Uterus (tissue), 4 donors: ENCODE measurements around the gene PSMB8. TPM values are rescaled to one million over a fixed set of nuclear protein-coding genes. Genes with fewer than 3 reads are reported as not detected.
A peak's percentile ranks its signal among the peaks of the same experiment; 100 is the strongest.
"Not testable (repeated sequence)": the region's sequence is repeated elsewhere in the genome, so short reads cannot be mapped to it uniquely, and the experiment has no call there.

Experiments
- DNase-seq, 2 donors: peaks; one replicate each; pipeline ENCODE4 v3.0.0-alpha.2; 2019 to 2020
- H3K27ac ChIP-seq, 2 donors: fragments of 200-600 bp; sonication (generic); 1 replicate in 1 of 2; 2 replicates in 1 of 2; pipeline ENCODE4 v1.5.1; 2016 to 2018
- H3K27me3 ChIP-seq, 2 donors: fragments of 200-600 bp; sonication (generic); one replicate each; pipeline ENCODE4 v1.5.1; 2018 to 2019; ENCODE audit warnings: control low read depth in 1 of 2
- H3K36me3 ChIP-seq, 2 donors: fragments of 200-600 bp; sonication (generic); one replicate each; pipeline ENCODE4 v1.5.1; 2019; ENCODE audit warnings: control low read depth in 1 of 2
- H3K4me1 ChIP-seq, 2 donors: fragments of 200-600 bp; sonication (generic); one replicate each; pipeline ENCODE4 v1.5.1; 2018 to 2019; ENCODE audit warnings: control low read depth in 1 of 2
- H3K4me3 ChIP-seq, 2 donors: fragments of 200-600 bp; sonication (generic); 1 replicate in 1 of 2; 2 replicates in 1 of 2; pipeline ENCODE4 v1.5.1; 2018 to 2019; ENCODE audit warnings: mild to moderate bottlenecking in 1 of 2
- H3K9me3 ChIP-seq, 2 donors: fragments of 200-600 bp; sonication (generic); one replicate each; pipeline ENCODE4 v1.5.1; 2019; ENCODE audit warnings: control low read depth in 1 of 2
- CTCF ChIP-seq, 4 experiments: fragments of 200-600 bp in 2 of 4; fragments of 450-650 bp in 2 of 4; sonication (generic) in 2 of 4; IDR thresholded peaks; one replicate each; pipeline ENCODE4 v1.5.1; 2016 to 2019; ENCODE audit warnings: antibody characterized with exemption in 4 of 4, mild to moderate bottlenecking in 2 of 4, moderate library complexity in 1 of 4
- POLR2A ChIP-seq, 2 donors: fragments of 450-650 bp; IDR thresholded peaks; one replicate each; pipeline ENCODE4 v1.6.1; 2016; ENCODE audit warnings: antibody characterized with exemption in 2 of 2, mild to moderate bottlenecking in 1 of 2, moderate library complexity in 1 of 2
- intact Hi-C: fragments of 100-400 bp; cut with DNase I; formaldehyde crosslinking; loops from one replicate; pipeline ENCODE4 v1.15.1; 2023; ENCODE audit warnings: low total_unique reads
- total RNA-seq, 4 donors: library from RNA; depleted of rRNA in 3 of 4; stranded (reverse); fragments of >200 nt in 3 of 4; gene quantifications; one replicate each; pipeline versions ENCODE4 v1.1.0 to v1.2.4, GENCODE V29; 2014 to 2023
- donor health status: DM: yes; HTN: yes; CAD: no.

Gene PSMB8
- total RNA-seq, 4 donors from 2014 or later, result 23.5 to 60.1 (median 27.2) TPM

GRCh38 chr6:32807020-32807580 is 36.7 kb downstream of the PSMB8 start:
- H3K36me3 ChIP-seq, result no peaks in the 10 kb centered on the region
- intact Hi-C loops, result no loop called here
- H3K27me3 ChIP-seq, result no peaks in the 10 kb centered on the region
- H3K4me3 ChIP-seq, result no peak overlapping the region
- no peak for DNase-seq
- no peak for TF ChIP-seq CTCF (IDR thresholded peaks at IDR 0.05)
- TF ChIP-seq POLR2A (IDR thresholded peaks at IDR 0.05), result no peak
- no peak overlapping the region for H3K27ac ChIP-seq
- H3K4me1 ChIP-seq, result no peaks in the 10 kb centered on the region
- H3K9me3 ChIP-seq, result no peaks in the 10 kb centered on the region

- H3K27ac ChIP-seq, H3K27me3 ChIP-seq, H3K36me3 ChIP-seq, H3K4me3 ChIP-seq, H3K9me3 ChIP-seq, H3K4me1 ChIP-seq, DNase-seq, intact Hi-C loops: not testable (repeated sequence)
Measured at GRCh38 chr6:32805404-32805803, 38.4 kb downstream of the PSMB8 start.

- H3K27me3 ChIP-seq, result no peaks in the 10 kb centered on the region
- H3K4me1 ChIP-seq, result no peaks in the 10 kb centered on the region
- no peaks in the 10 kb centered on the region for H3K9me3 ChIP-seq
- no peak for TF ChIP-seq POLR2A (IDR thresholded peaks at IDR 0.05)
- TF ChIP-seq CTCF (IDR thresholded peaks at IDR 0.05), result no peak
- intact Hi-C loops, result no loop called here
- DNase-seq, result no peak
- H3K36me3 ChIP-seq, result no peaks in the 10 kb centered on the region
- no peak overlapping the region for H3K27ac ChIP-seq
- H3K4me3 ChIP-seq, result no peak overlapping the region
Measured at GRCh38 chr6:32803416-32803815, 40.4 kb downstream of the PSMB8 start.

GRCh38 chr6:32799740-32800139 is 44.1 kb downstream of the PSMB8 start:
- H3K36me3 ChIP-seq, result no peaks in the 10 kb centered on the region
- intact Hi-C loops, result loop anchor here (10.0 kb wide), 1 partner anchor 385 kb away; no protein-coding TSS in a partner anchor
- DNase-seq, result no peak
- H3K4me1 ChIP-seq, result no peaks in the 10 kb centered on the region
- no peak for TF ChIP-seq POLR2A (IDR thresholded peaks at IDR 0.05)
- no peak overlapping the region for H3K27ac ChIP-seq
- no peak overlapping the region for H3K4me3 ChIP-seq
- H3K9me3 ChIP-seq, result no peaks in the 10 kb centered on the region
- no peaks in the 10 kb centered on the region for H3K27me3 ChIP-seq

GRCh38 chr6:32799168-32799567 is 44.7 kb downstream of the PSMB8 start:
- intact Hi-C loops, result loop anchor here (10.0 kb wide), 1 partner anchor 384 kb away; no protein-coding TSS in a partner anchor
- H3K4me1 ChIP-seq, result no peaks in the 10 kb centered on the region
- H3K27ac ChIP-seq, result no peak overlapping the region
- H3K36me3 ChIP-seq, result no peaks in the 10 kb centered on the region
- no peak for TF ChIP-seq CTCF (IDR thresholded peaks at IDR 0.05)
- TF ChIP-seq POLR2A (IDR thresholded peaks at IDR 0.05), result no peak
- no peak overlapping the region for H3K4me3 ChIP-seq
- no peak for DNase-seq
- H3K9me3 ChIP-seq, result no peaks in the 10 kb centered on the region
- no peaks in the 10 kb centered on the region for H3K27me3 ChIP-seq

GRCh38 chr6:32796848-32797776 is 46.7 kb downstream of the PSMB8 start:
- TF ChIP-seq POLR2A (IDR thresholded peaks at IDR 0.05) (no peak), CTCF (IDR thresholded peaks at IDR 0.05) (peak; percentile 86 to 88 (median 88))
- no peaks in the 10 kb centered on the region for H3K9me3 ChIP-seq
- no peaks in the 10 kb centered on the region for H3K4me1 ChIP-seq
- H3K27me3 ChIP-seq, result no peaks in the 10 kb centered on the region
- no peak overlapping the region for H3K27ac ChIP-seq
- peak; percentile 73 to 79 for DNase-seq
- H3K36me3 ChIP-seq, result no peaks in the 10 kb centered on the region
- no peak overlapping the region for H3K4me3 ChIP-seq
- intact Hi-C loops, result loop anchor here (10.0 kb wide), 1 partner anchor 382 kb away; no protein-coding TSS in a partner anchor
